ENCODE measurements around the gene DPP10. TPM values are rescaled to one million over a fixed set of nuclear protein-coding genes. Genes with fewer than 3 reads are reported as not detected.

DPP10 gene
- total and polyA plus RNA-seq, 10 of the 15 experiments (the other 5 are each of a cell fraction or from before 2014, with no cell fraction given), result not detected

- DNase-seq (ENCODE audit: low read depth, low spot score), result no peak
- 0% methylated on average over 3 of the region's 3 CpGs for WGBS (ENCODE audit: insufficient coverage, insufficient replicate concordance, low lambda C conversion rate, missing lambda C conversion rate)
- Histone ChIP-seq H2AFZ (ENCODE audit: control insufficient read depth, low read depth, low read length) (no peak overlapping the region), H3K79me2 (ENCODE audit: control insufficient read depth, insufficient read depth, low read length) (no peaks in the 10 kb centered on the region), H3K27me3 (replicated peaks in 1 of 2; ENCODE audit: control insufficient read depth in 2 of 2, insufficient read depth in 2 of 2, low read length in 1 of 2) (no peaks in the 10 kb centered on the region), H3K4me3 (no peak overlapping the region), H4K20me1 (ENCODE audit: control insufficient read depth, insufficient read depth) (no peaks in the 10 kb centered on the region), H3K9me3 (replicated peaks; ENCODE audit: control insufficient read depth, insufficient read depth, low read length) (no peaks in the 10 kb centered on the region), H3K4me1 (ENCODE audit: control insufficient read depth, insufficient read depth, low read length) (no peaks in the 10 kb centered on the region), H3K36me3 (ENCODE audit: control insufficient read depth in 2 of 2, insufficient read depth in 2 of 2, low read length in 1 of 2) (no peaks in the 10 kb centered on the region), H3K4me2 (ENCODE audit: control insufficient read depth, insufficient read depth) (no peak overlapping the region), H3K9ac (ENCODE audit: control insufficient read depth, insufficient read depth, low read length) (no peak overlapping the region), H3K27ac (ENCODE audit: control insufficient read depth, insufficient read depth) (no peak overlapping the region)
- TF ChIP-seq ESRRA (IDR thresholded peaks at IDR 0.05; ENCODE audit: low read length) (no peak), YBX1 (IDR thresholded peaks at IDR 0.05) (no peak), CREB1 (IDR thresholded peaks at IDR 0.05; ENCODE audit: low read depth) (no peak), MXI1 (IDR thresholded peaks at IDR 0.05; ENCODE audit: low read depth, low read length) (no peak), ZNF274 (IDR thresholded peaks at IDR 0.05; ENCODE audit: insufficient read depth, insufficient read length) (no peak)
- TF ChIP-seq, protein P1, sequence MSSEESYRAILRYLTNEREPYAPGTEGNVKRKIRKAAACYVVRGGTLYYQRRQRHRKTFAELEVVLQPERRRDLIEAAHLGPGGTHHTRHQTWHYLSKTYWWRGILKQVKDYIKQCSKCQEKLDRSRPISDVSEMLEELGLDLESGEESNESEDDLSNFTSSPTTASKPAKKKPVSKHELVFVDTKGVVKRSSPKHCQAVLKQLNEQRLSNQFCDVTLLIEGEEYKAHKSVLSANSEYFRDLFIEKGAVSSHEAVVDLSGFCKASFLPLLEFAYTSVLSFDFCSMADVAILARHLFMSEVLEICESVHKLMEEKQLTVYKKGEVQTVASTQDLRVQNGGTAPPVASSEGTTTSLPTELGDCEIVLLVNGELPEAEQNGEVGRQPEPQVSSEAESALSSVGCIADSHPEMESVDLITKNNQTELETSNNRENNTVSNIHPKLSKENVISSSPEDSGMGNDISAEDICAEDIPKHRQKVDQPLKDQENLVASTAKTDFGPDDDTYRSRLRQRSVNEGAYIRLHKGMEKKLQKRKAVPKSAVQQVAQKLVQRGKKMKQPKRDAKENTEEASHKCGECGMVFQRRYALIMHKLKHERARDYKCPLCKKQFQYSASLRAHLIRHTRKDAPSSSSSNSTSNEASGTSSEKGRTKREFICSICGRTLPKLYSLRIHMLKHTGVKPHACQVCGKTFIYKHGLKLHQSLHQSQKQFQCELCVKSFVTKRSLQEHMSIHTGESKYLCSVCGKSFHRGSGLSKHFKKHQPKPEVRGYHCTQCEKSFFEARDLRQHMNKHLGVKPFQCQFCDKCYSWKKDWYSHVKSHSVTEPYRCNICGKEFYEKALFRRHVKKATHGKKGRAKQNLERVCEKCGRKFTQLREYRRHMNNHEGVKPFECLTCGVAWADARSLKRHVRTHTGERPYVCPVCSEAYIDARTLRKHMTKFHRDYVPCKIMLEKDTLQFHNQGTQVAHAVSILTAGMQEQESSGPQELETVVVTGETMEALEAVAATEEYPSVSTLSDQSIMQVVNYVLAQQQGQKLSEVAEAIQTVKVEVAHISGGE (CRISPR knock-in tag; IDR thresholded peaks at IDR 0.05), result no peak
- TF ChIP-seq, protein P2, sequence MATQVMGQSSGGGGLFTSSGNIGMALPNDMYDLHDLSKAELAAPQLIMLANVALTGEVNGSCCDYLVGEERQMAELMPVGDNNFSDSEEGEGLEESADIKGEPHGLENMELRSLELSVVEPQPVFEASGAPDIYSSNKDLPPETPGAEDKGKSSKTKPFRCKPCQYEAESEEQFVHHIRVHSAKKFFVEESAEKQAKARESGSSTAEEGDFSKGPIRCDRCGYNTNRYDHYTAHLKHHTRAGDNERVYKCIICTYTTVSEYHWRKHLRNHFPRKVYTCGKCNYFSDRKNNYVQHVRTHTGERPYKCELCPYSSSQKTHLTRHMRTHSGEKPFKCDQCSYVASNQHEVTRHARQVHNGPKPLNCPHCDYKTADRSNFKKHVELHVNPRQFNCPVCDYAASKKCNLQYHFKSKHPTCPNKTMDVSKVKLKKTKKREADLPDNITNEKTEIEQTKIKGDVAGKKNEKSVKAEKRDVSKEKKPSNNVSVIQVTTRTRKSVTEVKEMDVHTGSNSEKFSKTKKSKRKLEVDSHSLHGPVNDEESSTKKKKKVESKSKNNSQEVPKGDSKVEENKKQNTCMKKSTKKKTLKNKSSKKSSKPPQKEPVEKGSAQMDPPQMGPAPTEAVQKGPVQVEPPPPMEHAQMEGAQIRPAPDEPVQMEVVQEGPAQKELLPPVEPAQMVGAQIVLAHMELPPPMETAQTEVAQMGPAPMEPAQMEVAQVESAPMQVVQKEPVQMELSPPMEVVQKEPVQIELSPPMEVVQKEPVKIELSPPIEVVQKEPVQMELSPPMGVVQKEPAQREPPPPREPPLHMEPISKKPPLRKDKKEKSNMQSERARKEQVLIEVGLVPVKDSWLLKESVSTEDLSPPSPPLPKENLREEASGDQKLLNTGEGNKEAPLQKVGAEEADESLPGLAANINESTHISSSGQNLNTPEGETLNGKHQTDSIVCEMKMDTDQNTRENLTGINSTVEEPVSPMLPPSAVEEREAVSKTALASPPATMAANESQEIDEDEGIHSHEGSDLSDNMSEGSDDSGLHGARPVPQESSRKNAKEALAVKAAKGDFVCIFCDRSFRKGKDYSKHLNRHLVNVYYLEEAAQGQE (IDR thresholded peaks at IDR 0.05; ENCODE audit: low read depth, low read length), result no peak
- no peak for ATAC-seq
- ChIA-PET SMC1A (ENCODE audit: uncharacterized antibody, unreplicated experiment) (no interaction called here), POLR2A (no interaction called here), RAD21 (ENCODE audit: unreplicated experiment) (no interaction called here), CTCF (interaction anchor here (1.6 kb wide), 1 partner anchor 11 kb away, joined by 3 read pairs; no protein-coding TSS in a partner anchor)
- no TSS peak for BruUV-seq (replicated peaks)
- no peak for FAIRE-seq
- in situ Hi-C loops (cut with MboI), result no loop called here
- intact Hi-C loops (cut with micrococcal nuclease; ENCODE audit: unreplicated experiment), result no loop called here
Observed at GRCh38 chr2:115297056-115297455, 854.6 kb downstream of the DPP10 start.

Data from GM12878 (cell line).